K562 (cell line): Measurements from ENCODE around the gene SPATC1L.

Source experiments
- CHD1 ChIP-seq: fragments of 200-600 bp; sonication (generic); IDR thresholded peaks from one replicate; pipeline ENCODE4 v1.6.1; 2012; ENCODE audit warnings: mild to moderate bottlenecking, moderate library complexity, low read length, inconsistent platforms
- KDM1A ChIP-seq, 2 experiments: fragments of 450-650 bp; IDR thresholded peaks; 2 replicates each; pipeline ENCODE4 v1.6.1; 2016; ENCODE audit warnings: mild to moderate bottlenecking in 2 of 2
- NFIC ChIP-seq: fragments of 450-650 bp; IDR thresholded peaks from 2 replicates; pipeline ENCODE4 v1.6.1; 2017; ENCODE audit warnings: mild to moderate bottlenecking, inconsistent platforms
- NKRF ChIP-seq: fragments of 450-650 bp; IDR thresholded peaks from 2 replicates; pipeline ENCODE4 v1.6.1; 2016; ENCODE audit warnings: borderline replicate concordance
- OTX1 ChIP-seq: fragments of 450-650 bp; formaldehyde crosslinking; IDR thresholded peaks from 2 replicates; pipeline ENCODE4 v1.4.0; 2022; ENCODE audit warnings: mild to moderate bottlenecking
- RBFOX2 ChIP-seq: fragments of 200-400 bp; formaldehyde crosslinking; IDR thresholded peaks from 2 replicates; pipeline ENCODE4 v1.6.1; 2017; ENCODE audit warnings: low read depth, mild to moderate bottlenecking, low read length, moderate library complexity
- RCOR1 ChIP-seq, 2 experiments: IDR thresholded peaks; 2 replicates each; pipeline ENCODE4 v1.6.1; 2012; ENCODE audit warnings: low read depth in 2 of 2, low read length in 2 of 2, borderline replicate concordance in 1 of 2, improper control_type of control experiment in 1 of 2
- SMAD3 ChIP-seq: fragments of 450-650 bp; formaldehyde crosslinking; conservative IDR thresholded peaks from 2 replicates; pipeline ENCODE4 v1.4.0; 2020; ENCODE audit warnings: mild to moderate bottlenecking
- TOE1 ChIP-seq, 2 experiments: fragments of 450-650 bp in 1 of 2; sonication (generic) in 1 of 2; formaldehyde crosslinking in 1 of 2; IDR thresholded peaks; 2 replicates each; pipeline versions ENCODE4 v1.7.1 to v1.8.0; 2016 to 2022; ENCODE audit warnings: borderline replicate concordance in 2 of 2, mild to moderate bottlenecking in 2 of 2, antibody characterized with exemption in 1 of 2, inconsistent platforms in 1 of 2, low read depth in 1 of 2, missing genetic modification reagents in 1 of 2, moderate library complexity in 1 of 2
- ZFP36 ChIP-seq: fragments of 150-350 bp; IDR thresholded peaks from 2 replicates; pipeline ENCODE4 v1.6.1; 2018; ENCODE audit warnings: low read length, low read depth; ENCODE audit not compliant: partially characterized antibody
- ZNF253 ChIP-seq: fragments of 250-450 bp; sonication (Bioruptor Pico); conservative IDR thresholded peaks from 2 replicates; pipeline ENCODE4 v1.6.1; 2021; ENCODE audit warnings: mild to moderate bottlenecking
- TF ChIP-seq, protein P1 (sequence below): sonication (generic); formaldehyde crosslinking; IDR thresholded peaks from 2 replicates; pipeline ENCODE4 v1.9.0; 2022; ENCODE audit warnings: mild to moderate bottlenecking, missing genetic modification reagents
- TF ChIP-seq, protein P2 (sequence below), 3 experiments: fragments of 200-800 bp in 1 of 3; sonication (Bioruptor generic) in 1 of 3; sonication (generic) in 1 of 3; formaldehyde crosslinking in 1 of 3; IDR thresholded peaks; 2 replicates each; pipeline versions ENCODE4 v1.6.1 to v1.8.0; 2016 to 2022; ENCODE audit warnings: mild to moderate bottlenecking in 2 of 3, missing compliant biosample characterization in 2 of 3, missing genetic modification characterization in 2 of 3, missing genetic modification reagents in 1 of 3
- TF ChIP-seq, protein P3 (sequence below), 2 experiments: fragments of 450-650 bp in 1 of 2; IDR thresholded peaks; 2 replicates each; pipeline ENCODE4 v1.6.1; 2011 to 2017; ENCODE audit warnings: low read depth in 2 of 2, antibody characterized with exemption in 1 of 2, borderline replicate concordance in 1 of 2, low read length in 1 of 2, mild to moderate bottlenecking in 1 of 2, mixed read lengths in 1 of 2; ENCODE audit not compliant: control insufficient read depth in 1 of 2

DNA sequence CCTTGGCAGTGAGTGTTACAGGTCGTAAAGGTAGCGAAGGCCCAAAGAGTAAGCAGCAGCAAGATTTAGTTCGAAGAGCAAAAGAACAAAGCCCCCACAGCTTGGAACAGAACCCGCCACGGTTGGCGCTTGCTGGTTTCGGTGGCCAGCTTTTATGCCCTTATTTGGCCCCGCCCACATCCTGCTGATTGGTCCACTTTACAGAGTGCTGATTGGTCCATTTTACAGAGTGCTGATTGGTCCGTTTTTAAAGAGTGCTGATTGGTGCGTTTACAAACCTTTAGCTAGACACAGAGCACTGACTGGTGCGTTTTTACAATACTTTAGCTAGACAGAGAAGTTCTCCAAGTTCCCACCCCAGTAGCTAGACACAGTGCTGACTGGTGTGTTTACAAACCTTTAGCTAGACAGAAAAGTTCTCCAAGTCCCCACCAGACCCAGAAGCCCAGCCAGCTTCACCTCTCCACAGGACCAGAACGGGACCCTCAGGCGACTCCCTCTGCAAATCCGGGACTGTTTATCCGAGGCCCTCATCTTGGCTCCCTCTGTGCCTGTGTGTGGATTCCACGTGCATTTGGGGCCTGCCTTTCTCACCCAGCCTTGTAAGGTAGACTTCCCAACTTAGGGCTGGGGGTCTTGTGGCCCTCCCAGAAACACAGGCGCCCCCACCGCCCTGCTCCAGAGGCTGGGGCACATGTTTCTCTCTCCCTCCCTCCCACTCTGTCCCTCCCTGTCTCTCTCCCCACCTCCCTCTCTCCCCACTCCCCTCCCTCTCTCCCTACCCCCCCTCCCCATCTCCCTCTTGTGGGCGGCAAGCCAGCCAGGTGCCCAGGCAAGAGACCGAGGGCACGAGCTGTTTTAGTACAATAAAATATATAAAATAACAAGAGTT lies 41.4 kb downstream of the SPATC1L start:
- TF ChIP-seq OTX1 (CRISPR knock-in tag) (no peak), CHD1 (no peak), RCOR1 (IDR thresholded peaks at IDR 0.05; ENCODE audit: borderline replicate concordance in 1 of 2, low read depth in 2 of 2, low read length in 2 of 2) (no peak), NKRF (no peak), ZFP36 (no peak), SMAD3 (CRISPR knock-in tag) (no peak), RBFOX2 (no peak), NFIC (no peak), TOE1 (IDR thresholded peaks at IDR 0.05; ENCODE audit: borderline replicate concordance) (no peak), TOE1 (CRISPR knock-in tag; IDR thresholded peaks at IDR 0.05; ENCODE audit: borderline replicate concordance, low read depth) (no peak), ZNF253 (no peak), KDM1A (IDR thresholded peaks at IDR 0.05) (no peak)
- TF ChIP-seq, protein P1, sequence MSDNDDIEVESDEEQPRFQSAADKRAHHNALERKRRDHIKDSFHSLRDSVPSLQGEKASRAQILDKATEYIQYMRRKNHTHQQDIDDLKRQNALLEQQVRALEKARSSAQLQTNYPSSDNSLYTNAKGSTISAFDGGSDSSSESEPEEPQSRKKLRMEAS (CRISPR knock-in tag), result no peak
- TF ChIP-seq, protein P2, sequence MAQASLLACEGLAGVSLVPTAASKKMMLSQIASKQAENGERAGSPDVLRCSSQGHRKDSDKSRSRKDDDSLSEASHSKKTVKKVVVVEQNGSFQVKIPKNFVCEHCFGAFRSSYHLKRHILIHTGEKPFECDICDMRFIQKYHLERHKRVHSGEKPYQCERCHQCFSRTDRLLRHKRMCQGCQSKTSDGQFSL (CRISPR knock-in tag; IDR thresholded peaks at IDR 0.05), result no peak
- TF ChIP-seq, protein P2 (tag; IDR thresholded peaks at IDR 0.05), result no peak
- TF ChIP-seq, protein P3, sequence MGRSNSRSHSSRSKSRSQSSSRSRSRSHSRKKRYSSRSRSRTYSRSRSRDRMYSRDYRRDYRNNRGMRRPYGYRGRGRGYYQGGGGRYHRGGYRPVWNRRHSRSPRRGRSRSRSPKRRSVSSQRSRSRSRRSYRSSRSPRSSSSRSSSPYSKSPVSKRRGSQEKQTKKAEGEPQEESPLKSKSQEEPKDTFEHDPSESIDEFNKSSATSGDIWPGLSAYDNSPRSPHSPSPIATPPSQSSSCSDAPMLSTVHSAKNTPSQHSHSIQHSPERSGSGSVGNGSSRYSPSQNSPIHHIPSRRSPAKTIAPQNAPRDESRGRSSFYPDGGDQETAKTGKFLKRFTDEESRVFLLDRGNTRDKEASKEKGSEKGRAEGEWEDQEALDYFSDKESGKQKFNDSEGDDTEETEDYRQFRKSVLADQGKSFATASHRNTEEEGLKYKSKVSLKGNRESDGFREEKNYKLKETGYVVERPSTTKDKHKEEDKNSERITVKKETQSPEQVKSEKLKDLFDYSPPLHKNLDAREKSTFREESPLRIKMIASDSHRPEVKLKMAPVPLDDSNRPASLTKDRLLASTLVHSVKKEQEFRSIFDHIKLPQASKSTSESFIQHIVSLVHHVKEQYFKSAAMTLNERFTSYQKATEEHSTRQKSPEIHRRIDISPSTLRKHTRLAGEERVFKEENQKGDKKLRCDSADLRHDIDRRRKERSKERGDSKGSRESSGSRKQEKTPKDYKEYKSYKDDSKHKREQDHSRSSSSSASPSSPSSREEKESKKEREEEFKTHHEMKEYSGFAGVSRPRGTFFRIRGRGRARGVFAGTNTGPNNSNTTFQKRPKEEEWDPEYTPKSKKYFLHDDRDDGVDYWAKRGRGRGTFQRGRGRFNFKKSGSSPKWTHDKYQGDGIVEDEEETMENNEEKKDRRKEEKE (IDR thresholded peaks at IDR 0.05; ENCODE audit: borderline replicate concordance in 1 of 2, control insufficient read depth in 1 of 2, low read depth in 2 of 2, low read length in 1 of 2), result no peak
